Cardiac muscle cell (in vitro differentiated cells and primary cell): ENCODE results near the gene PID1. TPM values are rescaled to one million over a fixed set of nuclear protein-coding genes. Genes with fewer than 3 reads are reported as not detected.

Source experiments
- DNase-seq, 2 donors: peaks; one replicate each; pipeline versions ENCODE4 v3.0.0 to v3.0.0-alpha.2; 2010 to 2017; ENCODE audit warnings: low read depth in 1 of 2, low spot score in 1 of 2
- H3K27ac ChIP-seq: fragments of 200-600 bp; sonication (generic); 2 replicates; pipeline ENCODE4 v1.5.1; 2016
- H3K27me3 ChIP-seq: fragments of 200-600 bp; sonication (generic); 2 replicates; pipeline ENCODE4 v1.6.0; 2016; ENCODE audit warnings: control low read depth
- H3K36me3 ChIP-seq: fragments of 200-600 bp; sonication (generic); 2 replicates; pipeline ENCODE4 v1.5.1; 2016; ENCODE audit warnings: control low read depth
- H3K4me1 ChIP-seq: fragments of 200-600 bp; sonication (generic); 2 replicates; pipeline ENCODE4 v1.8.1; 2017; ENCODE audit warnings: low read depth, mild to moderate bottlenecking, mixed run types
- H3K4me3 ChIP-seq: fragments of 200-600 bp; sonication (generic); 2 replicates; pipeline ENCODE4 v1.5.1; 2016; ENCODE audit warnings: mild to moderate bottlenecking
- H3K9me3 ChIP-seq: fragments of 200-600 bp; sonication (generic); 2 replicates; pipeline ENCODE4 v1.5.1; 2017; ENCODE audit warnings: low read depth, mild to moderate bottlenecking, control low read depth
- polyA plus RNA-seq: library from polyadenylated mRNA; unstranded; fragments of >200 nt; fragmentation: Nextera tagmentation; extraction: Ambion mirVana; gene quantifications from 2 replicates; pipeline ENCODE4 v1.2.1, GENCODE V29; 2016
- total RNA-seq: library from RNA; depleted of rRNA; stranded (reverse); fragments of >200 nt; gene quantifications from 2 replicates; pipeline ENCODE4 v1.2.3, GENCODE V29; 2016
- TF ChIP-seq, protein P1 (sequence below): IDR thresholded peaks from 2 replicates; pipeline ENCODE4 v1.5.1; 2012; ENCODE audit warnings: low read depth, mild to moderate bottlenecking, low read length

PID1 gene
- total and polyA plus RNA-seq, 2 experiments from 2014 or later = 0.42 to 0.43 TPM

DNA sequence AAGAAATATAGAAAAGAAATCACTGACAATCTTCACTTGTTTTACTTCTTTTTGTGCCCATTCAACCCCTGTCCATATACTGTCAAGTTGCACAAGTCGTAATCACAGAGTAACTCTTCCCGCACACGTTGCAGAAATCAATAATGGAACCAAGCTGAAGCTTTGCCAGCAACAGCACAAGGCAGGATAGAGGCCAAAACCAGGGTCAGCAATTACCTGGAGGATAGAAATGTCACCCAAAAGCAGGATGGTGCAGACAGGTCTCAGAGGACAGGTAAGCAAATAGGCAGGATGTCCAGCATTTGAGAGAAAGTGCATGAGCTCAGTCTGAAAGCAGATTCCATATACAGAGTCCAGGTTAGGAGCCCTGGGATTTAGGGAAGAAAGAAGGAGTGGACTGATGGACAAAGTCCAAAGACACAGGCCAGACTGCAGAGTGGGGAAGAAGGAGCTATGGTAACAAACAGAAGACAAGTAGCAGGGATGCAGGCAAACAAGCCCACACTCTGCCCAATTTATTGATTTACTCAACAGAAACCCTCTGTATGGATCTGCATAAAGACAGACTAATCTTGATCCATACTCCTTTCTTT is 52.7 kb downstream of the PID1 start:
- Histone ChIP-seq H3K4me3 (no peak overlapping the region), H3K4me1 (no peaks in the 10 kb centered on the region), H3K9me3 (no peaks in the 10 kb centered on the region), H3K27ac (no peak overlapping the region), H3K36me3 (no peaks in the 10 kb centered on the region), H3K27me3 (no peaks in the 10 kb centered on the region)
- DNase-seq = no peak
- TF ChIP-seq, protein P1, sequence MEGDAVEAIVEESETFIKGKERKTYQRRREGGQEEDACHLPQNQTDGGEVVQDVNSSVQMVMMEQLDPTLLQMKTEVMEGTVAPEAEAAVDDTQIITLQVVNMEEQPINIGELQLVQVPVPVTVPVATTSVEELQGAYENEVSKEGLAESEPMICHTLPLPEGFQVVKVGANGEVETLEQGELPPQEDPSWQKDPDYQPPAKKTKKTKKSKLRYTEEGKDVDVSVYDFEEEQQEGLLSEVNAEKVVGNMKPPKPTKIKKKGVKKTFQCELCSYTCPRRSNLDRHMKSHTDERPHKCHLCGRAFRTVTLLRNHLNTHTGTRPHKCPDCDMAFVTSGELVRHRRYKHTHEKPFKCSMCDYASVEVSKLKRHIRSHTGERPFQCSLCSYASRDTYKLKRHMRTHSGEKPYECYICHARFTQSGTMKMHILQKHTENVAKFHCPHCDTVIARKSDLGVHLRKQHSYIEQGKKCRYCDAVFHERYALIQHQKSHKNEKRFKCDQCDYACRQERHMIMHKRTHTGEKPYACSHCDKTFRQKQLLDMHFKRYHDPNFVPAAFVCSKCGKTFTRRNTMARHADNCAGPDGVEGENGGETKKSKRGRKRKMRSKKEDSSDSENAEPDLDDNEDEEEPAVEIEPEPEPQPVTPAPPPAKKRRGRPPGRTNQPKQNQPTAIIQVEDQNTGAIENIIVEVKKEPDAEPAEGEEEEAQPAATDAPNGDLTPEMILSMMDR = no peak

DNA sequence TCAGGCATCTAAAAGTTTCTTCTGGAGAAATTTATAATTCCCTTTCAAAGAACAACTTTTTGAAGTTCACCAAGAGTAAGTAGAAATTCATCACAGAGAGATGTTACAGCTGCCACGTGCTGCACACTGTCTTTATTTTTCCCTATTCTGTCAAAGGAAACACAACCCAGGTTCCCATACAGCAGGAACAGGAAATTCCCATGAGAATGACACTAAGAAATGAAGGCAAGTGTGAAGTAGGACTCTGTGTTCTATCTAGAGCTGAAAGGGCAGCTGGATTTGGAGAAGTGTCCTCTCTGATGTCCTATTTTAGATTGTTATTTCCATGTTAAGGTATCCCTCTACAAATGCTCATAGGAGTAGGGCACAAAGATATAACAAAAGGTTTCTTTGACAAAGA is 58.8 kb downstream of the PID1 start:
- no peaks in the 10 kb centered on the region for H3K36me3 ChIP-seq
- no peaks in the 10 kb centered on the region for H3K27me3 ChIP-seq
- H3K27ac ChIP-seq = no peak overlapping the region
- no peak overlapping the region for H3K4me3 ChIP-seq
- H3K9me3 ChIP-seq = no peaks in the 10 kb centered on the region
- no peaks in the 10 kb centered on the region for H3K4me1 ChIP-seq
- no peak for DNase-seq
- TF ChIP-seq, protein P1 = no peak

DNA sequence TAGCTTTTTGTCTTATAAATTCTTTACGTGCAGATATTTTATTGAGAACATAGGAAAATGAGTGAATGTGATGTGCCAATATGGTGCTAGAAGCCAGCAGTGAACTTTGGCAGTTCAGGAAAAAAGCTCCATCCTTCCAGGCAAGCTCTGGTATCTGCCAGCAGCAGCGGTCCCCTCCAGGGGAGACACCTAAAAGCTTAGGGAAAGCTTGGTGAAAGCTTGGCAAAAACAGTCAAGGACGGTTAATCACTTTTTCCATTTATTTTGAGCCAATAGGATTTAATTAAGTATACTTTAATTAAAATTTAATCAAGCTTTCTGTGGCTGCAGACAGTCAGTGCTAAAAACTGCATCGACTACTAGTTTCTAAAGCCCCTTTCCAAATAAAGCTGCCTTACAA is 60.4 kb downstream of the PID1 start:
- Histone ChIP-seq H3K4me3 (no peak overlapping the region), H3K9me3 (no peaks in the 10 kb centered on the region), H3K4me1 (no peaks in the 10 kb centered on the region), H3K27me3 (no peaks in the 10 kb centered on the region), H3K27ac (no peak overlapping the region), H3K36me3 (no peaks in the 10 kb centered on the region)
- TF ChIP-seq, protein P1 = no peak
- DNase-seq = no peak

DNA sequence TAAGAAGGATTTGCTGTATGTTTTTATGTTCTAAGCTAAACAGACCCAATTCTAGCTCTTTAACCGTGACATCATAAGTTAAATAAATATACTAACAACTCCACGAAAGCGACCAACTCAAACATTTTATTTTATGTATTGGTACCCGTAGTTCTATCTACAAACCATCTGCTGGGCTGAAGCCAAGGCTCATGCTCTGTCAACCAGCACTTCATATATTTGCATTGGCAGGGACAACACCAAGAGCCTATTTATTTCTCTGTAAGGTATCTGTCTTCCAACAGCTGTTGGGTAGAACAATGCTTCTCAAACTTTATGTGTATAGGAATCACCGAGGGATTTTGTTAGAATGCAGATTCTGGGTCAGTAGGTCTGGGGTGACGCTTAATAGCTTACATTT is 64.5 kb downstream of the PID1 start:
- Histone ChIP-seq H3K27me3 (no peaks in the 10 kb centered on the region), H3K9me3 (no peaks in the 10 kb centered on the region)
- TF ChIP-seq, protein P1 = no peak

DNA sequence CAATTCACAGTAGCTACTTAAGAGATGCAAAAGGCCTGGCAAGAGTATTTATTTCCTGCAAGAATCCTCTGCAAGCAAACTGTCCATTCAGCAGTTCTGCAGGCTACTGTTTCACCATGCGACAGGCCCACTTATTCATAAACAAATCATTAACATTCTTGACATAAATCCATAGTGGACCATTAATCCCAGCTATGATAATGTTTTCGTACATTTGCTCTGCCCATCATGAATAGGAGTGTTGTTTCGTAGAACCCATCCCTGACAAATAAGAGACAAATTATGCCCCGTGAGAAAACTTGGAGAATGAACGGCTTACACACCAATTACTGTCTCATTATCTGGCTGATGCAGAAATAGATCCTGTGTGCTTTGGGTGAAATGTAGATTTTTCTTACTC is 65.4 kb downstream of the PID1 start:
- H3K27ac ChIP-seq = no peak overlapping the region
- no peaks in the 10 kb centered on the region for H3K4me1 ChIP-seq
- H3K4me3 ChIP-seq = no peak overlapping the region
- DNase-seq = no peak
- TF ChIP-seq, protein P1 = no peak
- H3K27me3 ChIP-seq = no peaks in the 10 kb centered on the region
- no peaks in the 10 kb centered on the region for H3K36me3 ChIP-seq
- H3K9me3 ChIP-seq = no peaks in the 10 kb centered on the region

More for the DNA sequence above, 64.5 kb downstream of the PID1 start:
- H3K36me3 ChIP-seq = no peaks in the 10 kb centered on the region
- H3K27ac ChIP-seq = no peak overlapping the region
- no peak overlapping the region for H3K4me3 ChIP-seq
- DNase-seq = no peak
- H3K4me1 ChIP-seq = no peaks in the 10 kb centered on the region
